PC-9 (cell line): ENCODE data around the gene PPIL1. TPM values are rescaled to one million over a fixed set of nuclear protein-coding genes. Genes with fewer than 3 reads are reported as not detected.

Experiments
- BruUV-seq: library from RNA; stranded (reverse); fragments of 400-500 nt; replicated peaks from 2 replicates; lab custom pipeline; 2021; lab: Mats Ljungman, UMichigan
- CTCF ChIA-PET: fragments of 300-600 bp; sonication (Branson Sonifier 250); formaldehyde crosslinking; loops from one replicate; lab custom pipeline; 2022; ENCODE audit warnings: antibody characterized with exemption; lab: Charles Lee
- POLR2A ChIA-PET: fragments of 300-600 bp; sonication (Branson Sonifier 250); formaldehyde crosslinking; loops from one replicate; lab custom pipeline; 2022; ENCODE audit warnings: antibody characterized with exemption; ENCODE audit not compliant: unreplicated experiment; lab: Charles Lee
- DNase-seq, 2 experiments: peaks; one replicate each; pipeline versions ENCODE4 v3.0.0 to v3.0.0-alpha.2; 2015 to 2022; ENCODE audit warnings: mixed read lengths in 1 of 2
- H2AFZ ChIP-seq: fragments of 200-600 bp; sonication (generic); 2 replicates; pipeline ENCODE4 v1.8.1; 2017; ENCODE audit warnings: antibody characterized with exemption
- H3F3A ChIP-seq: fragments of 200-600 bp; sonication (generic); 2 replicates; pipeline ENCODE4 v1.8.1; 2017; ENCODE audit warnings: antibody characterized with exemption, mild to moderate bottlenecking, low read depth; ENCODE audit not compliant: insufficient read depth
- H3K27ac ChIP-seq: fragments of 200-600 bp; sonication (generic); 2 replicates; pipeline ENCODE4 v1.6.1; 2016; ENCODE audit warnings: mixed run types
- H3K27me3 ChIP-seq: fragments of 200-600 bp; sonication (generic); 2 replicates; pipeline ENCODE4 v1.6.1; 2016; ENCODE audit warnings: low read depth, mixed run types; ENCODE audit not compliant: insufficient read depth
- H3K36me3 ChIP-seq: fragments of 200-600 bp; sonication (generic); 2 replicates; pipeline ENCODE4 v1.6.1; 2016; ENCODE audit warnings: low read depth, mixed run types
- H3K4me1 ChIP-seq: fragments of 200-600 bp; sonication (generic); replicated peaks from 2 replicates; pipeline ENCODE4 v1.6.1; 2016; ENCODE audit warnings: mixed run types; ENCODE audit not compliant: insufficient read depth
- H3K4me2 ChIP-seq: fragments of 200-600 bp; sonication (generic); 2 replicates; pipeline ENCODE4 v1.6.1; 2017; ENCODE audit warnings: mixed run types
- H3K4me3 ChIP-seq: fragments of 200-600 bp; sonication (generic); 2 replicates; pipeline ENCODE4 v1.6.1; 2016; ENCODE audit warnings: mixed run types
- H3K79me2 ChIP-seq: fragments of 200-600 bp; sonication (generic); 2 replicates; pipeline ENCODE4 v1.6.1; 2017; ENCODE audit warnings: low read depth, mixed run types
- H3K9me2 ChIP-seq: fragments of 200-600 bp; sonication (generic); 2 replicates; pipeline ENCODE4 v1.8.1; 2017; ENCODE audit warnings: mild to moderate bottlenecking; ENCODE audit not compliant: insufficient read depth
- H3K9me3 ChIP-seq: fragments of 200-600 bp; sonication (generic); 2 replicates; pipeline ENCODE4 v1.8.1; 2016; ENCODE audit warnings: low read depth; ENCODE audit not compliant: insufficient read depth
- H4K20me1 ChIP-seq: fragments of 200-600 bp; sonication (generic); 2 replicates; pipeline ENCODE4 v1.8.1; 2017; ENCODE audit not compliant: insufficient read depth
- EZH2 ChIP-seq: fragments of 200-600 bp; sonication (generic); IDR thresholded peaks from 2 replicates; pipeline ENCODE4 v1.8.0; 2017; ENCODE audit warnings: antibody characterized with exemption, low read depth
- intact Hi-C: fragments of 100-400 bp; cut with micrococcal nuclease; formaldehyde crosslinking; loops from one replicate; pipeline ENCODE4 v1.10.0; 2022; ENCODE audit not compliant: unreplicated experiment
- total RNA-seq: library from RNA; stranded (reverse); gene quantifications from 2 replicates; pipeline ENCODE4 v1.2.3, GENCODE V29; 2021
- TF ChIP-seq, protein P1 (sequence below): fragments of 200-600 bp; sonication (generic); conservative IDR thresholded peaks from 2 replicates; pipeline ENCODE4 v1.6.1; 2017; ENCODE audit warnings: mixed run types, antibody characterized with exemption, mild to moderate bottlenecking, moderate library complexity

Gene PPIL1
- total RNA-seq, 1 experiment from 2014 or later, result 28.4 TPM

GRCh38 chr6:36809156-36809555 lies 65.4 kb downstream of the PPIL1 start:
- Histone ChIP-seq H3K4me3 (no peak overlapping the region), H3K4me1 (no peaks in the 10 kb centered on the region), H2AFZ (no peak overlapping the region), H3K4me2 (no peak overlapping the region), H3F3A (no peaks in the 10 kb centered on the region), H3K9me3 (no peaks in the 10 kb centered on the region), H3K9me2 (no peaks in the 10 kb centered on the region), H3K79me2 (no peaks in the 10 kb centered on the region), H3K27me3 (no peaks in the 10 kb centered on the region), H4K20me1 (no peaks in the 10 kb centered on the region), H3K27ac (no peak overlapping the region), H3K36me3 (no peaks in the 10 kb centered on the region)
- DNase-seq, result no peak
- BruUV-seq, result no TSS peak
- TF ChIP-seq, protein P1, sequence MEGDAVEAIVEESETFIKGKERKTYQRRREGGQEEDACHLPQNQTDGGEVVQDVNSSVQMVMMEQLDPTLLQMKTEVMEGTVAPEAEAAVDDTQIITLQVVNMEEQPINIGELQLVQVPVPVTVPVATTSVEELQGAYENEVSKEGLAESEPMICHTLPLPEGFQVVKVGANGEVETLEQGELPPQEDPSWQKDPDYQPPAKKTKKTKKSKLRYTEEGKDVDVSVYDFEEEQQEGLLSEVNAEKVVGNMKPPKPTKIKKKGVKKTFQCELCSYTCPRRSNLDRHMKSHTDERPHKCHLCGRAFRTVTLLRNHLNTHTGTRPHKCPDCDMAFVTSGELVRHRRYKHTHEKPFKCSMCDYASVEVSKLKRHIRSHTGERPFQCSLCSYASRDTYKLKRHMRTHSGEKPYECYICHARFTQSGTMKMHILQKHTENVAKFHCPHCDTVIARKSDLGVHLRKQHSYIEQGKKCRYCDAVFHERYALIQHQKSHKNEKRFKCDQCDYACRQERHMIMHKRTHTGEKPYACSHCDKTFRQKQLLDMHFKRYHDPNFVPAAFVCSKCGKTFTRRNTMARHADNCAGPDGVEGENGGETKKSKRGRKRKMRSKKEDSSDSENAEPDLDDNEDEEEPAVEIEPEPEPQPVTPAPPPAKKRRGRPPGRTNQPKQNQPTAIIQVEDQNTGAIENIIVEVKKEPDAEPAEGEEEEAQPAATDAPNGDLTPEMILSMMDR, result no peak
- TF ChIP-seq EZH2, result no peak
- intact Hi-C loops, result no loop called here
- POLR2A ChIA-PET, result no interaction called here
- CTCF ChIA-PET, result no interaction called here

DNA sequence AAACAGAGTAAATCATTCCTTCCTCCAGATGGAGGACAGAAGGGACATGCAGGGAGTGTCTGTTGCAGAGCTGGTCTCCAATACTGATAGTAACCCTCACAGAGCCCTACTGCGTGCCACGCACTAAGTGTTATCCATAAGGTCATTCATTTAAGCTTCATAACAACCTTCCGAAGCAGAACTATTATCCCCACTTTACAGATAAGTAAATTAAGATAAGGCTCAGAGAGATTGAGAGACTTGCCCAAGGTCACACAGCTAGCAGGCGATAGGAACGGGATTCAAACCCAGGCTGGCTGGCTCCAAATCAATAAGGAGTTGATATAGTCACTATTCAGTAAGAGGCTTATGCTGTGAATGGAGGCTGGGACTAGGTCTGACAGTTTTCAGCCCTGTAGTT lies 66.0 kb downstream of the PPIL1 start:
- H2AFZ ChIP-seq, result no peak overlapping the region
- ChIA-PET CTCF (no interaction called here), POLR2A (no interaction called here)

DNA sequence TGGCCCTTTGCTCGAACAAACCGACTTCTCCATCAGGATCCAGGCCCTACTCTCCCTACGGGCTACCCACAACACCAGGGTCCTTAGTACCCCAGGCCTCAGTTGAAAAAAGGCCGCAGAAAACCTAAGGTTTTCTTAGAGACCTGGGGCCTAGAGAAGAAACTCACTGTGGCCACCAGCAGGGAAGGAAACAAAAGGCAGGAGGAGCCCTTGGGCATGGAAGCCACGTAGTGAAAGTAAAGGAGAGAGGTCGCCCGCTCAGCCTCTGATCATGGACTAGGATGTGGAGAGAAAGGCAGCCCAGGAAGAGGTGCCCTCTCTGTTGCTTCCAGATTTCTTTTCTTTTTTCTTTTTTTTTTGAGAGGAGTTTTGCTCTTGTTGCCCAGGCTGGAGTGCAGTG lies 66.9 kb downstream of the PPIL1 start:
- TF ChIP-seq, protein P1, result no peak
- TF ChIP-seq EZH2, result no peak
- Histone ChIP-seq H4K20me1 (no peaks in the 10 kb centered on the region), H3K4me2 (no peak overlapping the region), H3K79me2 (no peaks in the 10 kb centered on the region), H3K4me3 (no peak overlapping the region), H3K9me3 (no peaks in the 10 kb centered on the region), H3F3A (no peaks in the 10 kb centered on the region), H2AFZ (no peak overlapping the region), H3K27me3 (no peaks in the 10 kb centered on the region), H3K4me1 (no peaks in the 10 kb centered on the region), H3K27ac (no peak overlapping the region), H3K36me3 (no peaks in the 10 kb centered on the region), H3K9me2 (no peaks in the 10 kb centered on the region)
- POLR2A ChIA-PET, result no interaction called here
- CTCF ChIA-PET, result no interaction called here
- BruUV-seq, result no TSS peak
- DNase-seq, result no peak
- intact Hi-C loops, result no loop called here

More for the DNA sequence above, 66.0 kb downstream of the PPIL1 start:
- no peak for DNase-seq
- TF ChIP-seq EZH2, result no peak
- TF ChIP-seq, protein P1, result no peak
- no peaks in the 10 kb centered on the region for H3K9me3 ChIP-seq
- H3K4me1 ChIP-seq, result no peaks in the 10 kb centered on the region
- H3K79me2 ChIP-seq, result no peaks in the 10 kb centered on the region
- H3K4me2 ChIP-seq, result no peak overlapping the region
- no peak overlapping the region for H3K4me3 ChIP-seq
- H3K27me3 ChIP-seq, result no peaks in the 10 kb centered on the region
- intact Hi-C loops, result no loop called here
- H3K27ac ChIP-seq, result no peak overlapping the region
- H4K20me1 ChIP-seq, result no peaks in the 10 kb centered on the region
- H3K36me3 ChIP-seq, result no peaks in the 10 kb centered on the region
- H3K9me2 ChIP-seq, result no peaks in the 10 kb centered on the region
- H3F3A ChIP-seq, result no peaks in the 10 kb centered on the region
- BruUV-seq, result no TSS peak
